Left renal pelvis (tissue), 4 donors: ENCODE measurements around the gene CXCR5. TPM values are rescaled to one million over a fixed set of nuclear protein-coding genes. Genes with fewer than 3 reads are reported as not detected.

ENCODE experiments used
- DNase-seq, 4 donors: peaks; one replicate each; pipeline ENCODE4 v3.0.0-alpha.2; 2013; ENCODE audit warnings: low read depth in 4 of 4, low spot score in 3 of 4
- polyA plus RNA-seq, 4 donors: library from polyadenylated mRNA; unstranded; fragments of 120-200 nt; gene quantifications; one replicate each; pipeline ENCODE4 v1.2.1, GENCODE V29; 2013; ENCODE audit not compliant: insufficient read length in 4 of 4

Gene CXCR5
- polyA plus RNA-seq, 4 donors, result 0.03 TPM; not detected in 3

DNA sequence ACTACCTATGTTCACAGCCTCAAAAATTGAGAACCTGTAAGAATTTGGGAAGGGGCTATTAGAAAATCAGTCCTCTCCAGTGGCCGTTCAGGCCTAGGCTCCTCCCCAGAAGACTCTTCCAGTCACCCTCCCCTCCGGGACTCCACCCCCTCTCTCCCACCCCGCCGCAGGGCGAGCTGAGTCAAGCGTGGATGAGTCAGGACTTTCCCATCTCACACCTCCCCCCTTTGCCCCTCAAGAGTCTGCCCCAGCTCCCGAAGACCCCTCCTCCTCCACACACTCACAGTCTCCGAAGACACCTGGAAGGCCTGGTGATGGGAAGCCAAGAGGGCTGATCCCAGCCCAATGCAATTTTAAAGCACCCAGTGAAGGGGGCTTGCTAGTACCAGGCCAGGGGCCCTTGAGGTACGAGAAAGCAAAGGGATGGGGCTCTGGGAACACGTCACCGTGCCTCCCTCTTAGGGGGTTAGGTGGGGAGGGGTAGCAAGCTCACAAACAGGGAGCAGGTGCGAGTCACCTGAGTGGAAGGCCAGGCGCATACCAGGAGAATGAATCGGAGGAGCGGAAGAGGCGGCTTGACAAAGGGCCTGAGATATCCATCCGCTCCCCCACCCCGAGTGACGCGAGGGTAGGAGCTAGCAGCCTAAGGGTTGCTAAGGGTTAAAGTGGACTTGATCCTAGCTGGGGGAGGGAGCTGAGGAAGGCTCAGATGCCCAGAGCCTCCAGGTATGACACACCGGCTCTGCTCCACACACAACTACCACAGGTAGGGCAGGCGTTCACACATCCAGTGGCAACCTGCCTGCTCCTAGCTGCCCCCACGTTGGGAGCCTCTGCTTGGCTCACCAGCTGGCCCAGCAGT lies 28.4 kb downstream of the CXCR5 start:
- DNase-seq, result no peak

DNA sequence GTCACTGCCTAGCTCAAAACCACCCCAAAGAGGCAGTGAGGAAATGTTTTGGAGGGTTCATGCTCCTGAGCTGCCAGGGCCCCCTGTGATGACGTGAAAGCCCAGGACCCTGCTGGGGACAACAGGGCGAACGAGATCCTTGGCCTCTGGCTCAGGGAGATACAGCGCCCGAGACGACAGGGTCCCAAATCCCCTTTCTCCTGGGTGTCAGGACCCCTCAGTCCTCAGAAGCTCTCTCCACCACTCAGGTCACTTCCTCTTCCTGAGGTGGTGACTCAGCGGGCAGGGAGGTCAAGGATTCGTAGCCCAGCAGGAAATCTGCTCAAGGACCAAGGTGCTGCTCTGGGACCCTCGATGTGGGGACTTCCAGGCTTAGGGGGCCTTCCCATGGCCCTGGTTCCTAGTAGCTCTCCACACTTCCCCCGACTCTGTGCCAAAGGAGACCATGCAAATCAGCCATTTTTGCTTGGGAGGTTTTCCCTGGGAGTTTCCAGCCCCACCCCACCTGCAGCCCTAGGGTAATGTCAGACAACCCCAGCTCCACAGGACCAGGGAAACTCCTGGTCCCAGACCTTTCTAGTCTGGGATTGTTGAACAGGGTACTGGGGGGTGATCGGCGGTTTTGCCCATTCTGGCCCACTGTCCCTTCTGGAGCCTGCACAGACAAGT lies 29.2 kb downstream of the CXCR5 start:
- DNase-seq, result no peak

DNA sequence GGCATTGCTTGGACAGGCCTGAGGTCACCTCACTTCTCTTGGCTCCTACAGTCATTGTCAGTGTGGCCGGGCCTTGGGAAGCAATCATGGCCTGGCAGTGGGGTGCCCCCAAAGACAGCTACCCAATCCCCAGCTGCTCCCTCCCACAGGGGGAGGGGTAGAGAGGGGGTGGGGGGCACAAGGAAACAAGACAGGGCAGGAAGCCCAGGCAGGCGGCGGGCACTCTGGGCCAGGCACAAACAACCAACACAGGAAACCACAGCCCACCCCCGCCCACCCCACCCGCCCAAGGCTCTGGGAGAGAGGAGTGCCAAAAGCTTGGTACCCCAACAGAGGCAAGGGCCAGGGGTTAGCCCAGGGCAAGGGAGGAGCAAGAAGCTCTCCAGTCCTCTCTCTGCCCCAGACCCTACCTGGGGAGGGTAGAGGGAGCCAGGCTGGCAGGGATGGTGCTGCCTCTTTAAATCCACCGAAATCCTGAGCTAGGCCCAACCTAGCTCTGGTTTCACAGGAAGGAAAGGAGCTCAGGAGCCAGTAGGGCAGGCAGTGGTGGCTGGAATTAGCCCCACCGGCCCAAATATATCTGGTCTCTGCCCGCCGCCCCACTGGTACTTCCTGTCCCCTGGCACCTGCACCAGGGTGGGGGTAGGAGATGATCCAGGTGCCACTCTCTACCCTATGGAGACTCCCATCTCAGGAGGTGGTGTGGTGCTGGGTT lies 29.9 kb downstream of the CXCR5 start:
- no peak for DNase-seq

DNA sequence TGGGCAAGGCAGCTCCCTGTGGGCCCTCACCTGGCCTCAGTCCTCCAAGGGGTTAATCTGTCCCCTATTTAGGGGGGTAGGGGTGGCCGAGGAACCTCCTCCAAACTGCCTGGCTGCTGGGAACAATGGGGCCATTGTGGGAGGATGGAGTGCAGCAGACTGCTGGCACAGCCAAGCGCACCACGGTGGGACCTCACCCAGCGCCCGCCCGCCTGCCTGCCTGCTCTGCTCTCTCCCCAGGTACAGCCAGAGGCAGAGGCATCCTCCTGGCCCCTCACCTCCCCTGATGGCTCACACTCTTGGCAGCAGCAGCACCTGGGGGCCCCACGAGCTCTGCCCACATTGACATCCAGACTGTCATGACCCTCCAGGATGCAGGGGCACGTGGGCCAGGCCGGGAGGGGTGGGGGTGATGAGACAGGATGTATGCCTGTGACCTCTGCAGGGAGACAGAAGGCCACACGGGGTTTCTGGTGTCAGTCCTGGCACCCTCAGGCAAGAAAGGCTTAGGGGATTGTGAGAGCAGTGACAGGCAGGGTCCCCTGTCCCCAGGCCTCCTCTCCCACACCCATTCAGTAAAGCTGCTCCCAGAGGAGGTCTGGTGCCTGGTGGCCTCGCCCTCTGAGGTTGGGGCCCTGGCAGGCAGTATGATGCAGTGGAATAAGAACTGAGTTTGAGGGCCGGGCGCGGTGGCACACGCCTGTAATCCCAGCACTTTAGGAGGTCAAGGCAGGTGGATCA lies 30.7 kb downstream of the CXCR5 start:
- DNase-seq, result no peak

DNA sequence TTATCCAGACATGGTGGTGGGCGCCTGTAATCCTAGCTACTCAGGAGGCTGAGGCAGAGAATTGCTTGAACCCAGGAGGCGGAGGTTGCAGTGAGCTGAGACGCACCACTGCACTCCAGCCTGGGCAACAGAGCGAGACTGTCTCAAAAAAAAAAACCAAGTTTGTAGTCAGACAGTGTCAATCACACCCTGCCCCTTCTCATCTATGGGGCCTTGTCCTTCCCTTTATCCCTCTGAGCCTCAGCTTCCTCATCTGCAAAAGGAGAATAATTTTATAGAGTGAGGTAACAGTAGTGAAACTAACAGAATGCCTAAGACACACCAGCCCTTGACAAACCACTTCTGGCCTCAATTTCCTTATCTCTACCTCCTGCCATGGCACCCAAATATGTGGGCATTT lies 31.3 kb downstream of the CXCR5 start:
- no peak for DNase-seq

DNA sequence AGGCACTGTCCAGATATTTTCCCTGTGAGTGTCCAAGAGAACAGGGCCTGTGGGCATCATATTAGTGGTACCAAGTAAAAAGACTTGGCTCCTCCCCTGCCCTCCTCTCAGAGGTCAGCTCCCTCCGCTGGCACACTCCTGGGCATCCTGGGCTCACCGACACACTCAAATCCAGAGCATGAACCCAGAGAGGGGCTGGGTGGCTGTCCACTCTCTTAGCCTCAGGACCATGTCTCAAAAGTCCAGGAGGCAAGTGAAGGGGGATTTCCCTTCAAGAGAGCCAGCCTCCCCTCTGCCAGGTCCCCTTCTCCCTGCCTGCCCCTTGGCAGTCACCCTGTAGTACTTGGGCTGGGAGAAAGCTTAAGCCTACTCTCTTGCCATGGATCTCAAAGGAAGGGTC lies 31.7 kb downstream of the CXCR5 start:
- DNase-seq, result no peak

DNA sequence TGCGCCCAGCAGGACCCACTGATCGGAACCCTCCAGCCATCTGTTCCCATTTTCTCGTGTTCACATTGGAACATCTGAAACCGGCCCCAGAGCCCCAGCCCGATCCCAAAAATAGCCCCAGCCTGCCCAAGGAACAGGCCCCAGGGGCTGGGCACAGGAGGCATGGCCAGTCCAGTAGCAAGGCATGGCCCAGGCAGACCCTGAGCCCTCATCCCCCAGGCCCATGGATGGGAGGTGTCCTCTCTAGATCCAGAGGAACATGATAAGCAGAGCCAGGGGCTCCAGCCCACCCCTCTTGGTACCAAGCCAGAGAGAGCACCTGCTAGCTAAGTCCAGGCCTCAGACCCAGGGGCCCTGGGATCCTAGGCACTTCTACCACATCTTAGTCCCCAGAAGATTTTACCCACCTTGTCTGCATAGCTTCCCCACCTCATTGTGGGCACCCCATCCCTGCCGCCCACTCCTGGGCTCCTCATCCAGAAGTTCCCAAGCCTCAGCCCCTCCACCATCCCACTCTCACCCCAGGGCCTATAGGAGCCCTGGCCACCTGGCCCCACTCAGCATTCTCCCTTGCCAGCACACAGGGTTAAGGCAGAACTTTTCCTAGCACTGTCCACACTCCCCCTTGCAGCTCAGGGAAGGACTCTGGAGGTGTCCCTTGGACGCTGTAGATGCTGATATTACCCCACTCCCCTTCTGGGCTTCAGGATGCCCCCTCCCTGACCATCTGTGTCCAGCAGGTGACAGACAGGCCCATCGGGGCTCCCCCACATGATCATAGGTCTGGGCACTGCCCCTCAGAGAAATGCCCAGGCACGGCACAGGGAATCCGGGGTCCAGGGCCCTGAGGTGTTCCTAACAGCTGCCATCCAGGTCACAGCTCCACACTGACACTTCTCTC lies 32.5 kb downstream of the CXCR5 start:
- DNase-seq, result no peak

DNA sequence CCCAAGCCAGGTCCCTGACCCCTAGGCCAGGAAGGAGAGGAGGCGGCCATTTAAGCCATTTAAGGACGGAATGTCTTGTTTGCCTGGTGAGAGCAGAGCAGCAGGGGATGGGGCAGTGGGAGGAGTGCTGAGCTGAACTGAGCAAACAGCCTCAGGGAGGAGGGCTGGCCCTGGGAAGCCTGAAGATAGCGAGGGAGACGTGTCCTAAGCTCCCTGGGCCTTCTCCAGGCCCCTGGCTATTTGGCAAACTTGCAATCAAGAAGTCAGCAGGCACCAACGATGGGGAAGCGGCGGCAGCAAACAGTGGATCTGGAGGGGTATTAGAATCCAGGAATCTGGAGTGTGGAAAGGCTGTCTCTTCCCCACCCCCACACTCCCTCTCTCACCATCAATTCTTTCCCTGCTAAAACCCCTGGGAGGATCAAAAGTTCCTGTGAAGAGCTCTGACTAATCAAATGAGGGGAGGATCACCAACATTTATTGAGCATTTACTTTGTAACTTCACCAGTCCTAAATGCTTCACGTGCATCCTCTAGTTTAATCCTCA lies 33.2 kb downstream of the CXCR5 start:
- DNase-seq, result no peak

DNA sequence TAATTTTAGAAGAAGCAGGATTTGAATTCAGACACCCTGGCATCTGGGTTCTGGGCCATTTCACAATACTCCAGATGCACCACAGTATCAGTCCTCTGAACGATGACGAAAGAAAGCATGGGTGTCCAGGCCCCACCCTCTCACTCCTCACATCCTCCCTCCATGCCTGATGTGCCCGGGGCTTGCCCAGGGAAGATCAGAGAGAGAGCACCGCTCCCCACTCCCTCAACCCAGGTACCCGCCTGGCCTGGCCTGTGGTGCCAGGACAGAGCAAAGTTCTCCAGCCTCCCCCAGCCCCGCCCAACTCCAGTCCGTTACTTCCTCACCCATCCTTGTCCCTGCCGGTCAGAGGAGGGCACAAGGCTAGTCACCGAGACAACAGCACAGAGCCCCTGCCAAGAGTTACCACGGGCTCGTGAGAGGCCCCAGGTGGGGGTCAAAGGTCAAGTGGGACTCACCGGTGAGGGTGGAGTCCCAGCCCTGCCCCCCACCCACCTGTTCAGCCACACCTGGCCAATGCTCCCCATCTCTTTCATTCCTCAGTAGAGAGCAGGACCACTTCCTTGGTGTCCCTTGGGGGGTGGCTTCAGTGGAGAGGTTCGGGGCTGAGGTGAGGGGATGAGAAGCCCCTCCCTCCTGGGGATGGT lies 33.9 kb downstream of the CXCR5 start:
- DNase-seq, result no peak

DNA sequence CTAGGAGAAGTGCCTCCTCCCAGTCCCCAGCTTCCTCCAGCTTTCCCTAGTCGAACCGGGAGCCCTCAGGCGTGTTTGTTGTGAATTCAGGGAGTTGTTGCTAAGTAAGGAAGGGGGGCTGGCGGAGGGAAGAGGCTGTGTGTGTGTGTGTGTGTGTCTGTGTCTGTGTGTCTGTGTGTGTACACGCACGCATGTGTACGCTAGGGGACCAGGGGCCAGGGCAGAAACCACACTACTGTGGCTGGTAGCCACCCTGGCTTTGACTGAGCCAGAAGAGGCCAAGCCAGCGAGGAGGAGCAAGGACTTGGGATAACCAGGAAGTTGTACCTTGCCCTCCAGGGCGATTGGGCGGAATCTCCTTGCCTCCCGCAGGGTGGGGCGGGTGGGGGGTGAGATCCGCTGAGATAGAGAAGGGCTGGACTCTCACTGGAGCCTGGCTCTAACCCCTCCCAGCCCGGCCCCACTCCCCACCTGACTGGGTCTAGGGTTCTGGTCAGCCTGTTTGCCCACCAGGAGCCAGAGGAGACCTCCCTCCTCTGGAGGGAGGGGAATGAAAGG lies 34.5 kb downstream of the CXCR5 start:
- DNase-seq, result no peak

DNA sequence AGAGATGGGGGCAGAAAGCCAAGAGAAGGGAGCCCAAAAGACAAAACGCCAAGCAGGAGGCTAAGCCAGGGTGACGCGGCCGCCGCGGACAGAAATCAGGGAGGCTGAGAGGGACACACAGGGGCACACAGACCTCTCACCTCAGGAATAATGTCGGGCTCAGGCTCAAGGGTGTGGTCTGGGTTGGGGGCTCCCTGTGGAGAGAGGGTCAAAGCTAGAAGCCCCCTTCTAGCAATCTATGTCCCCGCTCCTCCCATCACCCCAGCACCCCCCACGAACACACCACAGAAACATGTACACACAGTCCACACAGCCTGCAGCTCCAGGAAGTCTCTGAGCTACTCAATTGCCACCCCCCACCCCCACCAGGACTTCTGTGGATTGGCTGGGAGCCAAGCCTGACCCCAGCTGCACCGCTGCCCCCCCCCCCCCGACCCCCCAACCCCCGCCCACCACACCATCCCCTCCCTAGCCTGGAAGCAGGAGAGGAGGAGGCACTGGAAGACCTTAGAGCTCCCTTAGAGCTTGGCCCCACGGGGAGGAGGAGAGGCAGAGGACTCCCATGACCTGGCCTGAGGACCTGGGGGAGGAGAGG lies 35.1 kb downstream of the CXCR5 start:
- DNase-seq, result no peak

DNA sequence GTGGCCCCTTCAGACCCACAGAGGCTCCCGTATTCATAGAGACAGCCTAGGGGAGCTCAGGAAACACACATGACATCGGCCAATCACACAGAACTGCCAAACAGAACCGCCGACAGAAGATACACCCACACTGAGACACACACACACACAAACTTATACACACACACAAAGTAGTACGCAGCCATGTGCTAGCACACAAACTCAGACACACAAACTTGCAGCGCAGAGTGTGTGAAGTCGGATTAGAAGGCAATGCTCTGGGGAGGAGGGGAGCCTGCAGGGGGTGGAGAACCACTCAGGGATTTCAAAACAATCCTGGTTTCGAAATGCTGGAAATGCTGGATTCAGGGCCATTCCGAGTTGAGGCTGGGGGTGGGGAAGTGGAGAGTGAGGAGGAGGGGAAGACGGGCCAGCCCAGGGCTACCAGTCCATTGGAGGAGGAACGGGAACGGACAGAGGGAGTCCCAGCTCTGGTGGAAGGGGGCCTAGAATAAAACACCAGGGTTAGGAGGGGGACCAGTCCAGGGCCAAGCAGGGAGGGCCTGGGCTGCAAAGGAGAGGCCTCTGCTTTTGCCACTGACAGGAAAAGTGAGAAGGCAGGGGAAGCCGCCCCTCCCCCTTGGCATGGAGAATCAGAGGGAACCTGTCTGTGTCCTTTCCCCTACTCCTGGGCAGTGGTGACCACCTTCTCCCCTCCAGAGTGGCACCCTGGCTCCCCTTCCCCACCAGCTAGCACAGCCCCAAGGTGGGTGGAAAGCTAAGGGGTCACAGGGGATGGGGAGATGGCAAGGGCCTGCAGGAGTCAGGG lies 37.6 kb downstream of the CXCR5 start:
- no peak for DNase-seq

DNA sequence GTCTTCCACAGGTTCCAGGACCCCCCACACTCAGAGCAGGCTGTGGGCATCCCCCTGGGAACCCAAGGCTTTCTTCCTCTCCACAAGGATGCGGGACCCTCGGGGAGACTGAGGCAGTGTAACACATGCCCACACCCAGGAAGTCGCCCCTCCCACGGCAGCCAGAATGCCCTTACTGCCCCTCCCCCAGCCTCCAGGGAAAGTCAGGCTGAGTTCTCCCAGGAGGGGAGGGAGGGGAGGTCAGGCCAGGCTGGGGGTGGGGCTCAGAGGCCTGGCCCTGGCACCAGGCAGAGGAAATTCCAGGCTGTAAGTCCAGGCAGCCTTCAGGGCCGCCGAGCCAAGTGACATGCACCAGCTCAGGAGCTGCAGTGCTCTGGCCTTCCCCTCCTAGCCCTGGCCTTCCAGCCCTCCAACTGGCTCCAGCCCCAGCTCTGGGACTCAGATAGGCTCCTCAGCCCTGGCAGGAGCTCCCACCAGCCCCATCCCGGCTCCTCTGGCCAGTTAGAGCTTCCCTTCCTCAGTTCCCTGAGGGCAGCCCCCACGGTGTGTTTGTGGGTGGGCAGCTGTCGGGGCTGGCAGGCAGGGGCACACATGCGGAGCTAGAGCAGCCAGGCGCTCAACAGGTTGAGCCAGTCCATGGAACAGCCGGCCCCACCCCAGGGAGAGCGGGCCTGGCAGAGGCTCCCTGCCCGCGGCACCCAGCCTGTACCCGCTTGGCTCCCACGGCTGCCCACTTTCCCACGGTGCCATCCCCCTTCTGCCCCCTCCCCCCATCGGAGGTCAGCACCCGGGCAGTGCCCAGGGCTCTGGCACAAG lies 38.4 kb downstream of the CXCR5 start:
- no peak for DNase-seq

DNA sequence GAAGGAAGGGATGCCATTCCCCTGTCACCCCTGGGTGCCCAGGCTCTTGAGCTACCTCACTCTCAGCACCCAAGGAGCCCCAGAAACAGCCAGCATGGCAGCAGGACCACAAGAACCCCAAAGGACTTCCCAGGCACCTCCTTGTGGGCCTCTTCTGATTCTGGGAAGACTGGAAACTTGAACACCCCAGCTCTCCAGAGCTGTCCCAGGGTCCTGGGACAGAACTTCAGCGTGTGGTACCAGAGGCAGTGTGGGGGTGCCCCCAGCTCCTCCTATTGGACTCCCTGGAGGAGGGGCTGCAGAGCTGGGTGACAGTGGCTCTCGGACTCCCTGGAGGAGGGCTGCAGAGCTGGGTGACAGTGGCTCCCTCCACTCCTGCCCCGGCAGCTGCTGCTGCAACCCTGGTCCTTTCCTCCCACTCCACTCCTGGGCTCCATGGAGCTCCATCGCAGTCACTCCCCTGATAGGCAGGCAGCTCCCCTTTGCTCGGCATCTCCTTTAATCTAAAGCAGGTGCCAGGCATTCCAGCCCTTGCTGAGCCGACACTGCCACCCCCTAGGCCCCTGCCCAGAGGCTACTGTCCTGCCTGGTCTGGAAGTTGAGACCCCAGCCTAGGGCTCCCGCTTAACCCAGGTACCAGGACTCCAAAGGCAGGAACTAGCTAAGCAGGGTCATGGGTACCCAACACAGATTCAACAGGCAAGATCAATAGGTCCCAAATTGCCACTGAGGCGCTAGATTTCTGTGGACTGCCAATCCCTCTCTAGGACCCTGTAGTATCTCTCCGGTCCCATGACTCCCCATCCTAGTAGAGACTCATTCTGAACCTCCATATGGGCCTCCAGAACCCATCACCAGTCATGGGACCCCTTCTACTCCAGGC lies 39.3 kb downstream of the CXCR5 start:
- no peak for DNase-seq

DNA sequence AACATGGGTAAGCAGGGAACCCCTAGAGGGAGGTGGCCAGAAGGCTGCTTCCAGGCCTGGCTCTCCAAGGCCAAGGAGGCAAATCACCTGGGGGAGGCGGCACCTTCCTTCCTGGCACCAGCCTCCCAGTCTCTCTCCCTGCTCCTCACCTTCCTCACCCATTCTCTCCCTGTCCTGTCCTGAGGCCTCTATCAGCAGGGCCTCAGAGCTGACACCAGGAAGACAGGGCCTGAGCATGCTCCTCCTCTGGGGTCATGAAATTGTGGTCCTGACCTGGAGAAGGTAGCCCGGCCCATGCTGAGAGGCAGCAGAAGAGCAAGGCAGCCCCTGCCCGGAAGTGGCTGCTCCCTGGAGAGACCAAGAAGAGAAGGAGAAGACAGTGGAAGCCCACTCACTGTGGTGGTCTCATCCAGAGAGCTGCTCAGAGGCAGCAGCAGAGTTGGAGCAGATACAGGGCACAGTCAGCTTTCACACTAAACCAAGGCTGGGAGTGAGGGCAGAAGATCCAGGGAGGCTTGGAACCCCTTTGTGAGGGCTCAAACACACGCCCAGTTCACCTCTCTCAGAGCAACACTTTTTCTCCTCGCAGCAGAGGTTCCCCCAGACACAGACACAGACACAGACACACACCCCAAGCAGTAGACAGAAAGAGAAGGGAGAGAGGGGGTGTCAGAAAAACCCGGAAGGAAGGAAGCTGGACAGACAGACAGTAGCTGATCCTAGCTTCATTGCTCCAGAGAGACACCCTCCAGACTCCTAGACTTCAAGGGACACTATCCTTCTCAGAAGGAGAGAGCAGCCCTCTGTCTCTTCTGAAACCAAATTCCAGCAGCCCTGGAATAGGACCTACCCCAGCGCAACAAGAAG lies 40.3 kb downstream of the CXCR5 start:
- no peak for DNase-seq
